A673 (cell line): ENCODE data around the gene IL18. TPM values are rescaled to one million over a fixed set of nuclear protein-coding genes. Genes with fewer than 3 reads are reported as not detected.

ENCODE experiments used
- BruUV-seq: library from RNA; stranded (reverse); fragments of 400-500 nt; replicated peaks from 2 replicates; lab custom pipeline; 2021; lab: Mats Ljungman, UMichigan
- CTCF ChIA-PET: fragments of 300-600 bp; sonication (Branson Sonifier 250); formaldehyde crosslinking; loops from one replicate; lab custom pipeline; 2022; ENCODE audit warnings: antibody characterized with exemption; lab: Charles Lee
- POLR2A ChIA-PET: fragments of 300-600 bp; sonication (Branson Sonifier 250); formaldehyde crosslinking; loops from one replicate; lab custom pipeline; 2022; ENCODE audit warnings: antibody characterized with exemption; ENCODE audit not compliant: low non-redundant PET; lab: Charles Lee
- DNase-seq: peaks from one replicate; pipeline ENCODE4 v3.0.0-alpha.2; 2015; ENCODE audit warnings: low spot score
- H3K27ac ChIP-seq: fragments of 200-600 bp; sonication (generic); 2 replicates; pipeline ENCODE4 v1.5.1; 2016; ENCODE audit warnings: mixed run types, low read depth, mild to moderate bottlenecking, mixed read lengths, antibody characterized with exemption, low read length; ENCODE audit not compliant: poor library complexity, severe bottlenecking
- H3K27me3 ChIP-seq: fragments of 200-600 bp; sonication (generic); replicated peaks from 2 replicates; pipeline ENCODE4 v1.6.1; 2017; ENCODE audit warnings: mixed run types, low read depth, mild to moderate bottlenecking, mixed read lengths, antibody characterized with exemption, low read length; ENCODE audit not compliant: insufficient read depth, poor library complexity
- H3K36me3 ChIP-seq: fragments of 200-600 bp; sonication (generic); 2 replicates; pipeline ENCODE4 v1.6.1; 2016; ENCODE audit warnings: mixed run types, mild to moderate bottlenecking, mixed read lengths, antibody characterized with exemption, low read length; ENCODE audit not compliant: insufficient read depth, poor library complexity, severe bottlenecking
- H3K4me1 ChIP-seq: fragments of 200-600 bp; sonication (generic); 2 replicates; pipeline ENCODE4 v1.6.1; 2017; ENCODE audit warnings: mixed run types, mild to moderate bottlenecking, mixed read lengths, antibody characterized with exemption, low read length; ENCODE audit not compliant: insufficient read depth, poor library complexity, severe bottlenecking
- H3K4me3 ChIP-seq: fragments of 200-600 bp; sonication (generic); 2 replicates; pipeline ENCODE4 v1.5.1; 2016; ENCODE audit warnings: low read depth, mixed run types, mild to moderate bottlenecking, mixed read lengths, low read length; ENCODE audit not compliant: poor library complexity, severe bottlenecking
- H3K9me3 ChIP-seq: fragments of 200-600 bp; sonication (generic); 2 replicates; pipeline ENCODE4 v1.6.1; 2016; ENCODE audit warnings: mixed run types, low read depth, mild to moderate bottlenecking, mixed read lengths, antibody characterized with exemption, low read length; ENCODE audit not compliant: poor library complexity, severe bottlenecking
- CTCF ChIP-seq: fragments of 300-800, 200-600 bp; sonication (generic); conservative IDR thresholded peaks from 2 replicates; pipeline ENCODE4 v1.5.1; 2017; ENCODE audit warnings: low read depth, mild to moderate bottlenecking, antibody characterized with exemption, low read length, moderate library complexity, mixed read lengths
- EZH2 ChIP-seq: fragments of 200-600 bp; sonication (generic); IDR thresholded peaks from 2 replicates; pipeline ENCODE4 v1.6.1; 2017; ENCODE audit warnings: borderline replicate concordance, low read depth, mild to moderate bottlenecking, mixed read lengths, antibody characterized with exemption, low read length; ENCODE audit not compliant: poor library complexity, severe bottlenecking
- intact Hi-C: fragments of 100-400 bp; cut with micrococcal nuclease; formaldehyde crosslinking; loops from one replicate; pipeline ENCODE4 v1.10.0; 2022; ENCODE audit not compliant: unreplicated experiment
- total RNA-seq: library from RNA; stranded (reverse); gene quantifications from 2 replicates; pipeline ENCODE4 v1.2.3, GENCODE V29; 2021

IL18 gene
- total RNA-seq, 1 experiment from 2014 or later, result not detected

GRCh38 chr11:112121981-112122615, 41.8 kb downstream of the IL18 start:
- ChIA-PET CTCF (interaction anchor here (1.2 kb wide), 1 partner anchor 53 kb away, joined by 5 read pairs; the partner anchor contains the start of gene BCO2), POLR2A (no interaction called here)

GRCh38 chr11:112118176-112118575, 45.7 kb downstream of the IL18 start:
- BruUV-seq, result no TSS peak
- Histone ChIP-seq H3K4me1 (peaks cover 37% of the 10 kb centered on the region), H3K4me3 (no peak overlapping the region), H3K27me3 (no peaks in the 10 kb centered on the region), H3K27ac (no peak overlapping the region), H3K9me3 (no peaks in the 10 kb centered on the region), H3K36me3 (no peaks in the 10 kb centered on the region)
- ChIA-PET CTCF (no interaction called here), POLR2A (no interaction called here)
- intact Hi-C loops, result no loop called here
- TF ChIP-seq CTCF (no peak), EZH2 (no peak)
- no peak for DNase-seq

More at GRCh38 chr11:112121981-112122615, 41.8 kb downstream of the IL18 start:
- Histone ChIP-seq H3K36me3 (no peaks in the 10 kb centered on the region), H3K4me3 (no peak overlapping the region), H3K27me3 (no peaks in the 10 kb centered on the region), H3K27ac (no peak overlapping the region), H3K4me1 (peaks cover 50% of the 10 kb centered on the region), H3K9me3 (no peaks in the 10 kb centered on the region)
- no peak for DNase-seq
- intact Hi-C loops, result no loop called here
- no TSS peak for BruUV-seq
- no peak for TF ChIP-seq CTCF

- Histone ChIP-seq H3K27me3 (no peaks in the 10 kb centered on the region), H3K9me3 (peaks cover 3% of the 10 kb centered on the region), H3K36me3 (no peaks in the 10 kb centered on the region), H3K4me1 (peaks cover 20% of the 10 kb centered on the region), H3K4me3 (no peak overlapping the region), H3K27ac (no peak overlapping the region)
- no peak for DNase-seq
- ChIA-PET POLR2A (no interaction called here), CTCF (interaction anchor here (0.8 kb wide), 1 partner anchor 165 kb away, joined by 6 read pairs; no protein-coding TSS in a partner anchor)
- intact Hi-C loops, result no loop called here
- BruUV-seq, result no TSS peak
- TF ChIP-seq CTCF (no peak), EZH2 (no peak)
Observed at GRCh38 chr11:112115386-112115785, 48.5 kb downstream of the IL18 start.
